K562 (cell line): ENCODE measurements around the gene MOCS3. TPM values are rescaled to one million over a fixed set of nuclear protein-coding genes. Genes with fewer than 3 reads are reported as not detected.
A peak's percentile ranks its signal among the peaks of the same experiment; 100 is the strongest.

ENCODE experiments used
- BHLHE40 ChIP-seq: IDR thresholded peaks from 2 replicates; pipeline ENCODE4 v1.6.1; 2011; ENCODE audit warnings: low read length, improper control_type of control experiment
- BRD9 ChIP-seq: fragments of 450-650 bp; IDR thresholded peaks from 2 replicates; pipeline ENCODE4 v1.6.1; 2018; ENCODE audit warnings: low read depth; ENCODE audit not compliant: partially characterized antibody
- CBFA2T3 ChIP-seq: fragments of 450-650 bp; IDR thresholded peaks from 2 replicates; pipeline ENCODE4 v1.6.1; 2017
- ETV1 ChIP-seq: fragments of 450-650 bp; conservative IDR thresholded peaks from 2 replicates; pipeline ENCODE4 v1.6.1; 2016; ENCODE audit warnings: missing genetic modification characterization, control low read depth, low read depth, missing compliant biosample characterization
- HMGN3 ChIP-seq: IDR thresholded peaks from 2 replicates; pipeline ENCODE4 v1.6.1; 2011; ENCODE audit warnings: borderline replicate concordance, low read depth, mild to moderate bottlenecking, mixed read lengths, low read length; ENCODE audit not compliant: insufficient read length; ENCODE audit errors: extremely low read depth
- LARP7 ChIP-seq: fragments of 450-650 bp; IDR thresholded peaks from 2 replicates; pipeline ENCODE4 v1.6.1; 2016
- NR2C1 ChIP-seq, 2 experiments: fragments of 450-650 bp; IDR thresholded peaks; 2 replicates each; pipeline ENCODE4 v1.6.1; 2017; ENCODE audit warnings: mild to moderate bottlenecking in 2 of 2, antibody characterized with exemption in 1 of 2, inconsistent platforms in 1 of 2, missing compliant biosample characterization in 1 of 2, missing genetic modification characterization in 1 of 2
- NRF1 ChIP-seq, 2 experiments: fragments of 450-650 bp; IDR thresholded peaks in 1 of 2; conservative IDR thresholded peaks in 1 of 2; 2 replicates each; pipeline ENCODE4 v1.6.1; 2014; ENCODE audit warnings: mild to moderate bottlenecking in 2 of 2
- POLR2G ChIP-seq: fragments of 200-400 bp; formaldehyde crosslinking; IDR thresholded peaks from 2 replicates; pipeline ENCODE4 v1.6.1; 2017; ENCODE audit warnings: low read depth, mild to moderate bottlenecking, antibody characterized with exemption, low read length, moderate library complexity
- SIN3B ChIP-seq: fragments of 450-650 bp; IDR thresholded peaks from 2 replicates; pipeline ENCODE4 v1.6.1; 2017; ENCODE audit warnings: low read depth, mild to moderate bottlenecking, moderate library complexity
- TAL1 ChIP-seq: fragments of 450-650 bp; IDR thresholded peaks from 2 replicates; pipeline ENCODE4 v1.6.1; 2016; ENCODE audit warnings: mild to moderate bottlenecking
- TBP ChIP-seq: optimal IDR thresholded peaks from 2 replicates; pipeline ENCODE3; 2011; ENCODE audit warnings: low read depth, low read length, improper control_type of control experiment
- TEAD1 ChIP-seq, 2 experiments: fragments of 450-650 bp in 1 of 2; sonication (generic) in 1 of 2; formaldehyde crosslinking; IDR thresholded peaks; 2 replicates each; pipeline versions ENCODE4 v1.4.0 to v1.8.0; 2020 to 2022; ENCODE audit warnings: mild to moderate bottlenecking in 2 of 2, missing genetic modification reagents in 1 of 2
- TEAD2 ChIP-seq: fragments of 450-650 bp; IDR thresholded peaks from 2 replicates; pipeline ENCODE4 v1.6.1; 2016; ENCODE audit warnings: missing genetic modification characterization, control low read depth, missing compliant biosample characterization
- ZFP91 ChIP-seq: sonication (generic); formaldehyde crosslinking; IDR thresholded peaks from 2 replicates; pipeline ENCODE4 v1.8.0; 2022; ENCODE audit warnings: mild to moderate bottlenecking, missing genetic modification reagents
- ZNF79 ChIP-seq: fragments of 250-450 bp; sonication (Bioruptor Pico); IDR thresholded peaks from 2 replicates; pipeline ENCODE4 v1.4.0; 2020; ENCODE audit warnings: low read depth, mild to moderate bottlenecking, moderate library complexity
- polyA plus RNA-seq, 8 experiments: library from polyadenylated mRNA; depleted of rRNA in 4 of 8; stranded (reverse) in 5 of 8; unstranded in 3 of 8; fragments of >200 nt; fragmentation: Nextera tagmentation in 2 of 8; fragmentation: Illumina TruSeq in 1 of 8; extraction: Ambion mirVana in 2 of 8; extraction: Trizol in 1 of 8; gene quantifications; 2 replicates each; pipeline versions ENCODE4 v1.2.1 to v1.2.3, GENCODE V29; 2011 to 2014; ENCODE audit warnings: inconsistent platforms in 1 of 8, missing spikeins in 1 of 8
- total RNA-seq, 7 experiments: library from RNA; depleted of rRNA in 6 of 7; stranded (reverse); fragments of >200 nt in 6 of 7; fragmentation: Illumina TruSeq in 2 of 7; extraction: Trizol in 2 of 7; gene quantifications; 2 replicates each; pipeline versions ENCODE4 v1.2.1 to v1.2.3, GENCODE V29; 2011 to 2021; ENCODE audit warnings: low replicate concordance in 1 of 7

Gene MOCS3
- total and polyA plus RNA-seq, 9 of the 15 experiments (the other 6 are each of a cell fraction or from before 2014, with no cell fraction given) = 0.70 to 6.2 (median 2.9) TPM

DNA sequence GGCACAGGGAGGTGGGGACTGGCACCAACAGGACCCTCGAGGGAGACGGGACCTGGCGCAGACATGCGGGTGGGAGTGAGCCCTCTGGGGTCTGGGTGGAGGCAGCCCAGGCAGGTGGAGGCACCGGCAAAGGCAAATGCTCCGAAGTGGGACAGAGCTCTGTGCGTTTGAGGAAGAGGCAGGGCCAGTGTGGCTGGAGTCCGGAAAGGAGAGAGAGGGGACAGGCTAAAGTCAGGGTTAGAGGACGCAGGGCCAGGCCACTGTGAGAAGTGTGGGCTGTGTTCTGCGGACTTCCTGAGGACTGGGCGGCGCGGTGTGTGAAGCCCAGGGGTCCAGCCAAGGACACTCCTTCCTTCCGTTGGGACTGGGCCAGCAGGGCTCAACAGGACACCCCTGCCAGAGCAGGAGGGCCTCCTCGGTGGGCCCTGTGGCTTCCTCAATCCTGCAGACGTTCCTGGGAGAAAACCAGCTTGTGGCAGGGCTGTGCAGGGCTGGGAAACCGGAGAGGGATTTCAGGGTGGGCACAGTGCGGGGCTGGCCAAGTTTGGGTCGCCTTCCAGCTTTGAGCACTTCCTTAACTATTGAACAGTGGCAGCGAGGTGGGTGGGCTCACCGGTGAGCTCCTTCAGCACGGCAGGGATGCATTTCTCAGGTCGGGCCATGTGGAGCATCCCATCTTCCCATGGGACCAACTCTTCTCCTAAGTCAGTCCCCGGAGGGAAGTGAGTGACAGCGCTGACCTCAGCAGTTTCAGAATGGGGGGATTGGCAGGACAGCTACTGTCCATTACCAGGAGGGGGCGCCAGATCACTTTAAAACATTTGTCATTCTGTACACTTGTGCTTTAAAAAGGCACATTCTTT is 22.5 kb downstream of the MOCS3 start (continued):
- peak; percentile 25 for TF ChIP-seq HMGN3
- no peak for TF ChIP-seq LARP7
- no peak for TF ChIP-seq POLR2G
- TF ChIP-seq ZFP91 (CRISPR knock-in tag) = no peak
- TF ChIP-seq NR2C1 (IDR thresholded peaks at IDR 0.05) = no peak
- TF ChIP-seq NR2C1 (tag; IDR thresholded peaks at IDR 0.05) = no peak
- TF ChIP-seq ZNF79 (CRISPR knock-in tag) = no peak
- no peak for TF ChIP-seq TEAD2 (tag)
- no peak for TF ChIP-seq SIN3B
- TF ChIP-seq TEAD1 (CRISPR knock-in tag; IDR thresholded peaks at IDR 0.05) = no peak
- no peak for TF ChIP-seq TAL1
- TF ChIP-seq BHLHE40 = no peak
- no peak for TF ChIP-seq CBFA2T3
- no peak for TF ChIP-seq ETV1 (tag)
- no peak for TF ChIP-seq TBP
- no peak for TF ChIP-seq NRF1 (conservative IDR thresholded peaks at IDR 0.05 in 1 of 2, IDR thresholded peaks at IDR 0.05 in 1 of 2)
- no peak for TF ChIP-seq BRD9
